Measurements from ENCODE around the gene KCNQ1OT1. TPM values are rescaled to one million over a fixed set of nuclear protein-coding genes. Genes with fewer than 3 reads are reported as not detected.

The KCNQ1OT1 gene
- polyA plus RNA-seq, 3 donors: 1.1 to 2.3 (median 1.4) TPM

- DNase-seq (ENCODE audit: extremely low read depth in 1 of 11, low read depth in 9 of 11, low spot score in 4 of 11): no peak
Measured at GRCh38 chr11:2694995-2695939, 4.5 kb downstream of the KCNQ1OT1 start.

GRCh38 chr11:2694495-2694894 is 5.3 kb downstream of the KCNQ1OT1 start:
- no peak for DNase-seq (ENCODE audit: extremely low read depth in 1 of 11, low read depth in 9 of 11, low spot score in 4 of 11)

GRCh38 chr11:2693271-2694261 is 6.2 kb downstream of the KCNQ1OT1 start:
- DNase-seq (ENCODE audit: extremely low read depth in 1 of 11, low read depth in 9 of 11, low spot score in 4 of 11): no peak

- no peak for DNase-seq (ENCODE audit: extremely low read depth in 1 of 11, low read depth in 9 of 11, low spot score in 4 of 11)
Measured at GRCh38 chr11:2691991-2692875, 7.6 kb downstream of the KCNQ1OT1 start.

- no peak for DNase-seq (ENCODE audit: extremely low read depth in 1 of 11, low read depth in 9 of 11, low spot score in 4 of 11)
Measured at GRCh38 chr11:2691355-2691761, 8.4 kb downstream of the KCNQ1OT1 start.

- DNase-seq (ENCODE audit: extremely low read depth in 1 of 11, low read depth in 9 of 11, low spot score in 4 of 11): no peak
Measured at GRCh38 chr11:2690596-2691354, 9.0 kb downstream of the KCNQ1OT1 start.

GRCh38 chr11:2689651-2690575 is 9.9 kb downstream of the KCNQ1OT1 start:
- no peak for DNase-seq (ENCODE audit: extremely low read depth in 1 of 11, low read depth in 9 of 11, low spot score in 4 of 11)

- DNase-seq (ENCODE audit: extremely low read depth in 1 of 11, low read depth in 9 of 11, low spot score in 4 of 11): no peak
Measured at GRCh38 chr11:2688381-2689231, 11.2 kb downstream of the KCNQ1OT1 start.

- no peak for DNase-seq (ENCODE audit: extremely low read depth in 1 of 11, low read depth in 9 of 11, low spot score in 4 of 11)
Measured at GRCh38 chr11:2687782-2688191, 12.0 kb downstream of the KCNQ1OT1 start.

- DNase-seq (ENCODE audit: extremely low read depth in 1 of 11, low read depth in 9 of 11, low spot score in 4 of 11): no peak
Measured at GRCh38 chr11:2687223-2687530, 12.6 kb downstream of the KCNQ1OT1 start.

GRCh38 chr11:2686360-2687222 is 13.2 kb downstream of the KCNQ1OT1 start:
- no peak for DNase-seq (ENCODE audit: extremely low read depth in 1 of 11, low read depth in 9 of 11, low spot score in 4 of 11)

- no peak for DNase-seq (ENCODE audit: extremely low read depth in 1 of 11, low read depth in 9 of 11, low spot score in 4 of 11)
Measured at GRCh38 chr11:2685566-2686359, 14.0 kb downstream of the KCNQ1OT1 start.

GRCh38 chr11:2685051-2685450 is 14.7 kb downstream of the KCNQ1OT1 start:
- DNase-seq (ENCODE audit: extremely low read depth in 1 of 11, low read depth in 9 of 11, low spot score in 4 of 11): no peak

GRCh38 chr11:2684581-2684980 is 15.2 kb downstream of the KCNQ1OT1 start:
- no peak for DNase-seq (ENCODE audit: extremely low read depth in 1 of 11, low read depth in 9 of 11, low spot score in 4 of 11)

GRCh38 chr11:2683806-2684205 is 16.0 kb downstream of the KCNQ1OT1 start:
- no peak for DNase-seq (ENCODE audit: extremely low read depth in 1 of 11, low read depth in 9 of 11, low spot score in 4 of 11)
